Muscle of leg (tissue), 11 donors: ENCODE measurements around the gene CLN5. TPM values are rescaled to one million over a fixed set of nuclear protein-coding genes. Genes with fewer than 3 reads are reported as not detected.

Experiments used
- DNase-seq: peaks from one replicate; pipeline ENCODE4 v3.0.0; 2013
- H3K27ac ChIP-seq: one replicate; pipeline ENCODE4 v1.5.1; 2013; ENCODE audit warnings: mild to moderate bottlenecking, low read length, control low read depth
- H3K27me3 ChIP-seq: one replicate; pipeline ENCODE4 v1.6.1; 2013; ENCODE audit warnings: low read length; ENCODE audit not compliant: control insufficient read depth, insufficient read depth
- H3K36me3 ChIP-seq: one replicate; pipeline ENCODE4 v1.6.1; 2013; ENCODE audit warnings: low read length; ENCODE audit not compliant: control insufficient read depth, insufficient read depth
- H3K4me1 ChIP-seq: one replicate; pipeline ENCODE4 v1.6.1; 2013; ENCODE audit warnings: low read length; ENCODE audit not compliant: control insufficient read depth, insufficient read depth
- H3K4me3 ChIP-seq: one replicate; pipeline ENCODE4 v1.5.1; 2013; ENCODE audit warnings: low read length, control low read depth
- H3K9me3 ChIP-seq: replicated peaks from 2 replicates; pipeline ENCODE4 v1.6.1; 2013; ENCODE audit warnings: low read depth, low read length; ENCODE audit not compliant: control insufficient read depth
- WGBS: methylation state at CpG from one replicate; pipeline ENCODE4 v1.1.5; 2013; ENCODE audit warnings: missing lambda C conversion rate; ENCODE audit not compliant: insufficient coverage; 5-methylcytosine and 5-hydroxymethylcytosine counted together
- polyA plus RNA-seq, 8 donors: library from polyadenylated mRNA; unstranded; fragments of 120-200 nt; gene quantifications; one replicate each; pipeline versions ENCODE4 v1.2.1 to v1.2.3, GENCODE V29; 2013; ENCODE audit warnings: inconsistent platforms in 1 of 8, low replicate concordance in 1 of 8; ENCODE audit not compliant: insufficient read length in 8 of 8, insufficient read depth in 1 of 8
- total RNA-seq: library from RNA; stranded (reverse); fragments of 120-200 nt; gene quantifications from one replicate; pipeline ENCODE4 v1.2.4, GENCODE V29; 2013

Gene CLN5
- total and polyA plus RNA-seq, 9 donors, result 13.3 to 21.8 (median 16.9) TPM

GRCh38 chr13:77029436-77029835, 37.6 kb downstream of the CLN5 start:
- H3K27me3 ChIP-seq, result no peaks in the 10 kb centered on the region
- WGBS, result no CpG with 5 or more reads among the region's 1 CpG
- DNase-seq, result no peak

GRCh38 chr13:77031656-77032243, 39.9 kb downstream of the CLN5 start:
- DNase-seq, result peak; percentile 20
- Histone ChIP-seq H3K4me3 (no peak overlapping the region), H3K9me3 (no peaks in the 10 kb centered on the region), H3K27ac (no peak overlapping the region), H3K36me3 (no peaks in the 10 kb centered on the region), H3K27me3 (no peaks in the 10 kb centered on the region), H3K4me1 (peaks cover 4% of the 10 kb centered on the region)
- 100% methylated on average over 1 of the region's 6 CpGs for WGBS

More at GRCh38 chr13:77029436-77029835, 37.6 kb downstream of the CLN5 start:
- Histone ChIP-seq H3K4me1 (peaks cover 10% of the 10 kb centered on the region), H3K9me3 (no peaks in the 10 kb centered on the region), H3K4me3 (no peak overlapping the region), H3K27ac (no peak overlapping the region), H3K36me3 (no peaks in the 10 kb centered on the region)

- WGBS, result no CpG with 5 or more reads among the region's 4 CpGs
- Histone ChIP-seq H3K4me3 (no peak overlapping the region), H3K27ac (no peak overlapping the region), H3K9me3 (no peaks in the 10 kb centered on the region), H3K4me1 (no peaks in the 10 kb centered on the region), H3K27me3 (no peaks in the 10 kb centered on the region), H3K36me3 (no peaks in the 10 kb centered on the region)
- DNase-seq, result no peak
These were observed 41.9 kb downstream of the CLN5 start for GRCh38 chr13:77033717-77034302.

GRCh38 chr13:77034881-77035280, 43.0 kb downstream of the CLN5 start:
- Histone ChIP-seq H3K4me3 (no peak overlapping the region), H3K27ac (no peak overlapping the region), H3K36me3 (no peaks in the 10 kb centered on the region), H3K27me3 (no peaks in the 10 kb centered on the region), H3K9me3 (no peaks in the 10 kb centered on the region), H3K4me1 (no peaks in the 10 kb centered on the region)
- 100% methylated on average over 4 of the region's 5 CpGs for WGBS
- DNase-seq, result no peak

- peak; percentile 21 for DNase-seq
- WGBS, result no CpG with 5 or more reads among the region's 1 CpG
These were observed 44.4 kb downstream of the CLN5 start for GRCh38 chr13:77036279-77036678.

GRCh38 chr13:77038907-77039480, 47.1 kb downstream of the CLN5 start:
- H3K4me1 ChIP-seq, result no peaks in the 10 kb centered on the region
- H3K36me3 ChIP-seq, result peaks cover 3% of the 10 kb centered on the region
- H3K27ac ChIP-seq, result no peak overlapping the region
- H3K4me3 ChIP-seq, result no peak overlapping the region
- no peaks in the 10 kb centered on the region for H3K27me3 ChIP-seq
- no peak for DNase-seq
- H3K9me3 ChIP-seq, result no peaks in the 10 kb centered on the region
- WGBS, result no CpG with 5 or more reads among the region's 5 CpGs

More at GRCh38 chr13:77036279-77036678, 44.4 kb downstream of the CLN5 start:
- no peaks in the 10 kb centered on the region for H3K4me1 ChIP-seq
- no peak overlapping the region for H3K4me3 ChIP-seq
- H3K27ac ChIP-seq, result no peak overlapping the region
- no peaks in the 10 kb centered on the region for H3K9me3 ChIP-seq
- H3K27me3 ChIP-seq, result no peaks in the 10 kb centered on the region
- H3K36me3 ChIP-seq, result no peaks in the 10 kb centered on the region

- 96% methylated on average over 6 of the region's 7 CpGs for WGBS
- H3K4me1 ChIP-seq, result no peaks in the 10 kb centered on the region
- no peak overlapping the region for H3K4me3 ChIP-seq
- no peaks in the 10 kb centered on the region for H3K9me3 ChIP-seq
- peaks cover 8% of the 10 kb centered on the region for H3K36me3 ChIP-seq
- no peaks in the 10 kb centered on the region for H3K27me3 ChIP-seq
- no peak for DNase-seq
- H3K27ac ChIP-seq, result no peak overlapping the region
These were observed 48.2 kb downstream of the CLN5 start for GRCh38 chr13:77040076-77040475.

- DNase-seq, result no peak
- WGBS, result 88% methylated on average over 8 of the region's 9 CpGs
- no peak overlapping the region for H3K4me3 ChIP-seq
- H3K27me3 ChIP-seq, result no peaks in the 10 kb centered on the region
- no peaks in the 10 kb centered on the region for H3K9me3 ChIP-seq
- H3K27ac ChIP-seq, result no peak overlapping the region
- H3K36me3 ChIP-seq, result peaks cover 9% of the 10 kb centered on the region
- no peaks in the 10 kb centered on the region for H3K4me1 ChIP-seq
These were observed 49.0 kb downstream of the CLN5 start for GRCh38 chr13:77040835-77041234.

- Histone ChIP-seq H3K27me3 (no peaks in the 10 kb centered on the region), H3K4me3 (no peak overlapping the region), H3K9me3 (no peaks in the 10 kb centered on the region), H3K4me1 (no peaks in the 10 kb centered on the region), H3K36me3 (peaks cover 19% of the 10 kb centered on the region), H3K27ac (no peak overlapping the region)
- 82% methylated on average over 2 of the region's 5 CpGs for WGBS
- DNase-seq, result no peak
These were observed 50.8 kb downstream of the CLN5 start for GRCh38 chr13:77042566-77043177.

GRCh38 chr13:77047649-77048343, 55.9 kb downstream of the CLN5 start:
- 84% methylated on average over 5 of the region's 8 CpGs for WGBS
- H3K36me3 ChIP-seq, result peaks cover 35% of the 10 kb centered on the region

More at GRCh38 chr13:77047649-77048343, 55.9 kb downstream of the CLN5 start:
- no peak for DNase-seq
- Histone ChIP-seq H3K27me3 (no peaks in the 10 kb centered on the region), H3K9me3 (no peaks in the 10 kb centered on the region), H3K27ac (no peak overlapping the region), H3K4me1 (no peaks in the 10 kb centered on the region), H3K4me3 (no peak overlapping the region)
